ENCODE results near the gene CXCL6. TPM values are rescaled to one million over a fixed set of nuclear protein-coding genes. Genes with fewer than 3 reads are reported as not detected.

CXCL6 gene
- polyA plus RNA-seq, 1 experiment: 0.43 TPM

DNA sequence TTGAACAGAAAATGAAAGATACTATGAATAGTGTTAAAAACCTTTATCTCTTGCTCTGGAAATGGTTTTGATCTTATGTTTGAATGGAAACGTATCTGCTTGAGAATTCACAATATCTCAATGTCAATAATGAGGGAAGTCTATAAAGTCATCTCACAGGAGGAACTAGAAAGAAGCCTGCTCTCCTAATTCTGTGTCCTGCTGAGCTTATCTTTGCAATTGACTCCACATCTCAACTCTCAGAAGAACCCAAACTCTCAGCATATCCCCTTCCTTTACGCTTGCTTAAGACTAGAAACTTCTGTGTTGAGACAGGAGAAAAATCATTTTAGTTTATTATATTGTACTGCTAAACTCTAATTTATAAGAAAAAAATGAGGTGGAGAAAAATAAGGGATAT, 8.3 kb downstream of the CXCL6 start:
- no peak for DNase-seq (ENCODE audit: low read depth, low spot score)
- ChIA-PET POLR2A (interaction anchor here (1.3 kb wide), 1 partner anchor 15 kb away, joined by 3 read pairs; no protein-coding TSS in a partner anchor), CTCF (no interaction called here)
- Histone ChIP-seq H3K4me3 (ENCODE audit: low read depth, low read length) (no peak overlapping the region), H3K27me3 (ENCODE audit: control insufficient read depth, insufficient read depth, low read length) (no peaks in the 10 kb centered on the region), H3K27ac (ENCODE audit: low read depth, low read length) (no peak overlapping the region), H3K9me3 (ENCODE audit: control insufficient read depth, insufficient read depth, low read length) (no peaks in the 10 kb centered on the region)
- TF ChIP-seq, protein P1, sequence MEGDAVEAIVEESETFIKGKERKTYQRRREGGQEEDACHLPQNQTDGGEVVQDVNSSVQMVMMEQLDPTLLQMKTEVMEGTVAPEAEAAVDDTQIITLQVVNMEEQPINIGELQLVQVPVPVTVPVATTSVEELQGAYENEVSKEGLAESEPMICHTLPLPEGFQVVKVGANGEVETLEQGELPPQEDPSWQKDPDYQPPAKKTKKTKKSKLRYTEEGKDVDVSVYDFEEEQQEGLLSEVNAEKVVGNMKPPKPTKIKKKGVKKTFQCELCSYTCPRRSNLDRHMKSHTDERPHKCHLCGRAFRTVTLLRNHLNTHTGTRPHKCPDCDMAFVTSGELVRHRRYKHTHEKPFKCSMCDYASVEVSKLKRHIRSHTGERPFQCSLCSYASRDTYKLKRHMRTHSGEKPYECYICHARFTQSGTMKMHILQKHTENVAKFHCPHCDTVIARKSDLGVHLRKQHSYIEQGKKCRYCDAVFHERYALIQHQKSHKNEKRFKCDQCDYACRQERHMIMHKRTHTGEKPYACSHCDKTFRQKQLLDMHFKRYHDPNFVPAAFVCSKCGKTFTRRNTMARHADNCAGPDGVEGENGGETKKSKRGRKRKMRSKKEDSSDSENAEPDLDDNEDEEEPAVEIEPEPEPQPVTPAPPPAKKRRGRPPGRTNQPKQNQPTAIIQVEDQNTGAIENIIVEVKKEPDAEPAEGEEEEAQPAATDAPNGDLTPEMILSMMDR (IDR thresholded peaks at IDR 0.05; ENCODE audit: low read depth, low read length): no peak

DNA sequence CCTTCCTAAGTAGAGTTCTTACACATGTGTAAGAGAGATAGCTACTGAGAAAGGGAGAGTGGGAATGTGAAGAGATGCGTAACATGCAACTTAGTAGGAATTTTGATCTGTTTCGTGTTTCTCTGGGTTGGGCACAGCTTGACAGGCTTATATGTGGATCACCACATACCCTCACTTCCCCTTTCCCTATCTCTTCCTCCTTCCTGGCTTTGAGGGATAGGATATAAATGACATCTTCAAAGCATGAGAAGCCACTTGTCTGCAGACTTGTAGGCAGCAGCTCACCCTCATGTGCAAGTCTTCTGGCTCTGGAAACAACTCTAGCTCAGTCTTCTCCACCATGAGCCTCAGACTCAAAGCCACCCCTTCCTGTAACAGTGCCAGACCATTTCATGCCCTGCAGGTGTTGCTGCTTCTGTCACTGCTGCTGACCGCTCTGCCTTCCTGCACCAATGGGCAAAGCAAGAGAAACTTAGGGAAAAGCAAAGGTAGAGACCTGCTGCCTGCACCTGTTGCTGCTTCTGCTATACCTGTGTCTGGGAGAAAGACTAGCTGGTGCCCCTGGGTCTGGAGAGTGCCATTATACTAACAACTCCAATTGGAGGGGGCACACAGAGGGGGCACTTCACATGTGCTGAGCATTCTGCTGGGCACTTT, 11.2 kb downstream of the CXCL6 start:
- no peak for DNase-seq (ENCODE audit: low read depth, low spot score)
- H3K27ac ChIP-seq (ENCODE audit: low read depth, low read length): no peak overlapping the region
- POLR2A ChIA-PET: no interaction called here
- TF ChIP-seq, protein P1 (IDR thresholded peaks at IDR 0.05; ENCODE audit: low read depth, low read length): no peak
- no peaks in the 10 kb centered on the region for H3K9me3 ChIP-seq (ENCODE audit: control insufficient read depth, insufficient read depth, low read length)
- H3K27me3 ChIP-seq (ENCODE audit: control insufficient read depth, insufficient read depth, low read length): no peaks in the 10 kb centered on the region
- no peak overlapping the region for H3K4me3 ChIP-seq (ENCODE audit: low read depth, low read length)
- CTCF ChIA-PET: no interaction called here

DNA sequence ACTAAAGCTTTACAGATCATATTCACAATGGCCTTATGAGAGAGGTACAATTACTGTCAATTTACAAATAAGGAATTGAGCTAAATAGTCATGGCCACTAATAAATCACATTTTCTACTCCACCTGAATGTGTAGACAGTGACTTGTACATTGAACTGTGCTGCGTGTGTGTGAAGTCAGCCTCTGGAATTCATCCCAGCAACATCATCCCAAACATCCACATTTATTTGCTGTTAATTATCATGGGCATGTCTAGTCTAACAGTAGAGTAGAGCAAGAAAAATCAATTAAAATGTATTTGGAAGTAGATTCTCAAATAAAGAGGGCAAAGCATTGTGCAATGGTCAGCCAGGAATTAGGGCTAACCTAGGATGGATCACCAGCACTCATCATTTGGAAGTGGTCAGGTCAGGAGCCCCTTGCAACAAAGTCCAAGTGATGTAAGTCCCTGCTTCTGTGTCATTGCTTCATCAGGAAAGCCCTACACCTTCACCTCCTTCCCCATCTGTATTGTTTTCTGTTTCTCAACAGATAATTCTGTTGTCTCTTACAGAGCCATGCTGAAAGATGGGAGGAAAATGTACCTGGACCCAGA, 11.8 kb downstream of the CXCL6 start:
- Histone ChIP-seq H3K27ac (ENCODE audit: low read depth, low read length) (no peak overlapping the region), H3K27me3 (ENCODE audit: control insufficient read depth, insufficient read depth, low read length) (no peaks in the 10 kb centered on the region)
- POLR2A ChIA-PET: no interaction called here

DNA sequence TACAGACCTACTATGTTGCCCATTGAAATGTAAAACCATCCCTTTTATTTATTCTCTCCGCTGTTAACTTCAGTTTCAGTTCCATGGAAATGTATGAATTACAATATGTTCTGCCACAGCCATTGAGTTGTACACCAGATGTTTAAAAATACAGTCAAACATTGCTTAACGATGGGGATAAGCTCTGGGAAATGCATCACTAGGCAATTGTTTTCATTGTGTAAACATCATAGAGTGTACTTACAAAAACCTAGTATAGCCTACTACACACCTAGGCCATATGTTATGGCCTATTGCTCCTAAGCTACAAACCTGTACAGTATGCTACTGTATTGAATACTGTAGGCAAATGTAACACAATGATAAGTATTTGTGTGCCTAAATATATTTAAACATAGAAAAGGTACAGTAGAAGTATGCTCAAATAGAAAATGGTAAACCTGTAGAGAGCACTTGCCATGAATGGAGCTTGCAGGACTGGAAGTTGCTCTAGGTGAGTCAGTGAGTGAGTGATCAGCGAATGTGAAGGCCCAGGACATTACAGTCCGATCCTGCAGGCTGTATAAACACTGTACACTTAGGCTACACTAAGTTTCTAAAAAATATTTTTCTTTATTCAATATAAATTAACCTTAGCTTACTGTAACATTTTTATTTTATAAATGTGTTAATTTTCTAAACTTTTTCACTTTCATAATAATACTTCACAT, 13.9 kb downstream of the CXCL6 start:
- Histone ChIP-seq H3K27ac (ENCODE audit: low read depth, low read length) (no peak overlapping the region), H3K4me3 (ENCODE audit: low read depth, low read length) (no peak overlapping the region), H3K9me3 (ENCODE audit: control insufficient read depth, insufficient read depth, low read length) (no peaks in the 10 kb centered on the region), H3K27me3 (ENCODE audit: control insufficient read depth, insufficient read depth, low read length) (no peaks in the 10 kb centered on the region)
- ChIA-PET CTCF (interaction anchor here (0.9 kb wide), 1 partner anchor 284 kb away, joined by 3 read pairs; no protein-coding TSS in a partner anchor), POLR2A (no interaction called here)
- DNase-seq (ENCODE audit: low read depth, low spot score): no peak
- TF ChIP-seq, protein P1 (IDR thresholded peaks at IDR 0.05; ENCODE audit: low read depth, low read length): no peak

More for the DNA sequence above, 11.8 kb downstream of the CXCL6 start:
- Histone ChIP-seq H3K4me3 (ENCODE audit: low read depth, low read length) (no peak overlapping the region), H3K9me3 (ENCODE audit: control insufficient read depth, insufficient read depth, low read length) (no peaks in the 10 kb centered on the region)
- DNase-seq (ENCODE audit: low read depth, low spot score): no peak
- TF ChIP-seq, protein P1 (IDR thresholded peaks at IDR 0.05; ENCODE audit: low read depth, low read length): no peak
- CTCF ChIA-PET: no interaction called here

DNA sequence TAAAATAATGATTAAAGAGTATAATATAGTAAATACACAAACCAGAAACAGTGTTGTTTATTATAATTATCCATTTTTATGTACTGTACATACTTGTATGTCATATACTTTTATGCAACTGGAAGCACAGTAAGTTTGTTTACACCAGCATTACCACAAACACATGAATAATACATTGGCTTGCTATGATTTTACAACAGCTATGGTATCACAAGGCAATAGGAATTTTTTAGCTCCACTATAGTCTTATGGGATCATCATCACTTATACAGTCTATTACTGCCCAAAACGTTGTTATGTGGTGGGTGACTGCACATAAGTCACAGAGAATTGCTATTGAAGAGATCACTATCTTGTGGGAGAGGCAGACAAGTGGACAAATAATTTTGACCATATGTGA, 14.8 kb downstream of the CXCL6 start:
- DNase-seq (ENCODE audit: low read depth, low spot score): no peak
- no peak overlapping the region for H3K27ac ChIP-seq (ENCODE audit: low read depth, low read length)
- TF ChIP-seq, protein P1 (IDR thresholded peaks at IDR 0.05; ENCODE audit: low read depth, low read length): no peak
- ChIA-PET POLR2A (no interaction called here), CTCF (interaction anchor here (0.9 kb wide), 1 partner anchor 283 kb away, joined by 3 read pairs; no protein-coding TSS in a partner anchor)
- no peaks in the 10 kb centered on the region for H3K9me3 ChIP-seq (ENCODE audit: control insufficient read depth, insufficient read depth, low read length)
- H3K27me3 ChIP-seq (ENCODE audit: control insufficient read depth, insufficient read depth, low read length): no peaks in the 10 kb centered on the region
- no peak overlapping the region for H3K4me3 ChIP-seq (ENCODE audit: low read depth, low read length)

Measured in AG04450 (cell line).